SKM-1 treated with dmso at 0.1 percent for 144 hours (cell line): ENCODE measurements around the gene SLC17A7.
A peak's percentile ranks its signal among the peaks of the same experiment; 100 is the strongest.
"Not testable (repeated sequence)": the region's sequence is repeated elsewhere in the genome, so short reads cannot be mapped to it uniquely, and the experiment has no call there.

ENCODE experiments used
- DNase-seq: peaks from one replicate; lab custom pipeline; 2025; ENCODE audit not compliant: unreplicated experiment; lab: John Stamatoyannopoulos, UW

Gene SLC17A7

GRCh38 chr19:49470615-49470978 lies 29.3 kb upstream of the SLC17A7 start:
- DNase-seq, result no peak

GRCh38 chr19:49469828-49470614 lies 28.7 kb upstream of the SLC17A7 start:
- peak; percentile 20 for DNase-seq

- peak; percentile 69 for DNase-seq
These were observed 27.6 kb upstream of the SLC17A7 start for GRCh38 chr19:49468746-49469447.

- no peak for DNase-seq
These were observed 26.9 kb upstream of the SLC17A7 start for GRCh38 chr19:49468199-49468598.

GRCh38 chr19:49465371-49465770 lies 24.0 kb upstream of the SLC17A7 start:
- DNase-seq, result no peak

- no peak for DNase-seq
These were observed 22.8 kb upstream of the SLC17A7 start for GRCh38 chr19:49463960-49464740.

GRCh38 chr19:49462492-49462891 lies 21.2 kb upstream of the SLC17A7 start:
- no peak for DNase-seq

GRCh38 chr19:49461656-49462055 lies 20.3 kb upstream of the SLC17A7 start:
- DNase-seq, result no peak

GRCh38 chr19:49461130-49461529 lies 19.8 kb upstream of the SLC17A7 start:
- DNase-seq, result not testable (repeated sequence)

GRCh38 chr19:49459388-49459787 lies 18.1 kb upstream of the SLC17A7 start:
- no peak for DNase-seq

GRCh38 chr19:49458567-49458903 lies 17.2 kb upstream of the SLC17A7 start:
- DNase-seq, result no peak

GRCh38 chr19:49456326-49456725 lies 15.0 kb upstream of the SLC17A7 start:
- no peak for DNase-seq

GRCh38 chr19:49455773-49456172 lies 14.4 kb upstream of the SLC17A7 start:
- no peak for DNase-seq

- no peak for DNase-seq
These were observed 12.5 kb upstream of the SLC17A7 start for GRCh38 chr19:49453757-49454240.

GRCh38 chr19:49453013-49453756 lies 11.9 kb upstream of the SLC17A7 start, which contains the start of gene ALDH16A1:
TSS of gene ALDH16A1 (plus strand) at chr19:49453225. CDS start at chr19:49453332, 107 bp downstream.
- peak; percentile 83 for DNase-seq

GRCh38 chr19:49451430-49452181 lies 10.3 kb upstream of the SLC17A7 start, which contains the start of gene PIH1D1:
TSS of gene PIH1D1 (minus strand) at chr19:49451814. CDS start at chr19:49451574, 240 bp downstream.
- DNase-seq, result peak; percentile 90

GRCh38 chr19:49450405-49450804 lies 9.1 kb upstream of the SLC17A7 start:
- DNase-seq, result no peak

GRCh38 chr19:49448432-49448786 lies 7.1 kb upstream of the SLC17A7 start:
- no peak for DNase-seq

- no peak for DNase-seq
These were observed 6.4 kb upstream of the SLC17A7 start for GRCh38 chr19:49447485-49448431.
